GM12873 (cell line): ENCODE results near the gene GREB1L.

ENCODE experiments used
- TF ChIP-seq, protein P1 (sequence below): IDR thresholded peaks from 2 replicates; pipeline ENCODE4 v1.5.1; 2012; ENCODE audit warnings: low read depth, mild to moderate bottlenecking, moderate library complexity, low read length, control low read depth; ENCODE audit not compliant: insufficient read depth; ENCODE audit errors: missing control alignments

Gene GREB1L

DNA sequence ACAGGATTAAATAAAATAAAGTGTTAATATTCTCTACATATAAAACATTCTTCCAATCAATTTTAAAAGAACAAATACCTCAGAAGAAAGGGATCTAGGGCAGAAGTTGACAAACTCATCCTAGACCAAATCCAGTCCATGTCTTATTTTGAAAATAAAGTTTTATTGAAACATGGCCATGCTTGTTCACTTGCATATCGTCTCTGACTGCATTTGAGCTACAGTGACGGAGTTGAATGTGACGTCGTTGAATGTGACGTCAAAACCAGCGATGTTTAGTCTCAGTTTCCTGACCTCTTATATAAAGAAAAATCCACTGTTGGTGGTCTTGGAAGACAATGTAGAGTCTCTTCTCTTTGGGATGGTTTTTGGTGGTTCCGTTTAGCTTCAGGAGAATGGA lies 33.6 kb downstream of the GREB1L start:
- TF ChIP-seq, protein P1, sequence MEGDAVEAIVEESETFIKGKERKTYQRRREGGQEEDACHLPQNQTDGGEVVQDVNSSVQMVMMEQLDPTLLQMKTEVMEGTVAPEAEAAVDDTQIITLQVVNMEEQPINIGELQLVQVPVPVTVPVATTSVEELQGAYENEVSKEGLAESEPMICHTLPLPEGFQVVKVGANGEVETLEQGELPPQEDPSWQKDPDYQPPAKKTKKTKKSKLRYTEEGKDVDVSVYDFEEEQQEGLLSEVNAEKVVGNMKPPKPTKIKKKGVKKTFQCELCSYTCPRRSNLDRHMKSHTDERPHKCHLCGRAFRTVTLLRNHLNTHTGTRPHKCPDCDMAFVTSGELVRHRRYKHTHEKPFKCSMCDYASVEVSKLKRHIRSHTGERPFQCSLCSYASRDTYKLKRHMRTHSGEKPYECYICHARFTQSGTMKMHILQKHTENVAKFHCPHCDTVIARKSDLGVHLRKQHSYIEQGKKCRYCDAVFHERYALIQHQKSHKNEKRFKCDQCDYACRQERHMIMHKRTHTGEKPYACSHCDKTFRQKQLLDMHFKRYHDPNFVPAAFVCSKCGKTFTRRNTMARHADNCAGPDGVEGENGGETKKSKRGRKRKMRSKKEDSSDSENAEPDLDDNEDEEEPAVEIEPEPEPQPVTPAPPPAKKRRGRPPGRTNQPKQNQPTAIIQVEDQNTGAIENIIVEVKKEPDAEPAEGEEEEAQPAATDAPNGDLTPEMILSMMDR = no peak

DNA sequence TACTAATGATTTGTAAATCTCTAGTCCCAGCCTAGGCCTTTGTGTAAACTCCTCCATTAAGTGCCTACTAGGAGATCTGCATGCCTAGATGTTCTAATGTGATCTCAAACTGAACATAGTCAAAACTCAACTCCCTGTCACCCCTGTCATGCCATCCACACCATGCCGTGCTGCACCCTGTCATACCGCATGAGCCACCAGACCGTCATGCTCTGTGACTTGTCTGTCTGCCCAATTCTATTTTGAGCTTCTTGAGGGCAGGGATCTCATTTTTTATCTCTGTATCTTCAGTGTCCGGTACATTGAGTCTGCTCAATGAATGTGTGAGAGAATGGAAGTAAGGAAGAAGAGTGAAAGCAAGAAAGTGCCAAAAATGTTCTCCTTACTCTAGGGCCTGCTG lies 35.5 kb downstream of the GREB1L start:
- TF ChIP-seq, protein P1 = no peak

DNA sequence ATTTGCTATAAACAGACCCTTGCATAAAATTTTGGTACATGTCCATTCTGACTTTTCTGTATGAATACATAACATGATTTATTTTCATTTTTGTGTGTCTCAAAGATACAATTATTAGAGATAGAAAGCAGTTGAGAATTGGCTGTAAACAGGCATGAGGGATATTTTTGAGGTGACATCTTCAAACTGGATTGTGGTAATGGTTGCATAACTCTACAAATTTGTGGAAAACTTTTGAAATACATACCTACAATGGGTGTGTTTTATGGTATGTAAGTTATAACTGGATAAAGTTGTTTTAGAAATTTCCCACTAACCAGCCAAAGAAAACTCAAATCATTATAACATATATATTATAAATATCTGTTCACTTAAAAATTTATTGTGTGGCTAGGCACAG lies 39.6 kb downstream of the GREB1L start:
- TF ChIP-seq, protein P1 = no peak

DNA sequence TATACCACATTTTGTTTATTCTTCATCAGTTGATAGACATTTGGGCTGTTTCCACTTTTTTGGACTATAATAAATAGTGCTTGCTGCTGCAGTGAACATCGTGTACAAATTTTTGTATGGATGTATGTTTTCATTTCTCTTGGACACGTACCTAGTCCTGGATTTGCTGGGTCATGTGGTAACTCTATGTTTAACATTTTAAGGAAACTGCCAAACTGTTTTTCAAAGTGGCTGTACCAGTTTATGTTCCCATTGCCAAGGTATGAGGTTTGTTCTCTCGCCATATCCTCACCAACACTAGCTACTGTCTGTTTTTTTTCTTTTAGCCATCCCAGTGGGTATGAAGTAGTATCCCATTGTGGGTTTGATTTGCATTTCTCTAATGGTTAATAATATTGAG lies 42.5 kb downstream of the GREB1L start:
- TF ChIP-seq, protein P1 = no peak

GRCh38 chr18:21289827-21290226 lies 47.8 kb downstream of the GREB1L start:
- TF ChIP-seq, protein P1 = no peak

DNA sequence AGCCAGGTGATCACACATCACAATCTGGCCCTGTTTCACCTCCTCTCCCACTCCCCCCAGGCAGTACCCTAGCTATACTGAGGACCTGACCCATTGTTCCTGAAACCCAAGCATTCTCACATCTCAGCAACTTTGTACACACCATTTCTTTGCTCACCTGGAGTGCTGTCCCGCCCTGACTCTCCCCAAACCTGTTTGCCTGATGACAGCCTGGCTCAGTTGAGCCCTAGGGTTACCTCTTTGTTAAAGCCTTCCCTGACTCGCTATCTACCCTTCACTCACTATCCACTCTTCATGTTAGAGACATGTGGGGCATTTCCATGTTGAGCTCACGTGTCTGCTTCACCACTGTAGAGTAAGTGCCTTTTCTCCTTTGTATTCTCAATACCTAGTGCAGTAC lies 49.1 kb downstream of the GREB1L start:
- TF ChIP-seq, protein P1 = no peak

- TF ChIP-seq, protein P1 = no peak
Measured at GRCh38 chr18:21293479-21293878, 51.4 kb downstream of the GREB1L start.
